C4-2B (cell line): ENCODE data around the gene DRC3.

Source experiments
- ZFX ChIP-seq: fragments of 450-650 bp; IDR thresholded peaks from 2 replicates; pipeline ENCODE4 v1.6.1; 2017
- TF ChIP-seq, protein P1 (sequence below): fragments of 450-650 bp; conservative IDR thresholded peaks from 2 replicates; pipeline ENCODE4 v1.5.1; 2017; ENCODE audit warnings: mild to moderate bottlenecking

DNA sequence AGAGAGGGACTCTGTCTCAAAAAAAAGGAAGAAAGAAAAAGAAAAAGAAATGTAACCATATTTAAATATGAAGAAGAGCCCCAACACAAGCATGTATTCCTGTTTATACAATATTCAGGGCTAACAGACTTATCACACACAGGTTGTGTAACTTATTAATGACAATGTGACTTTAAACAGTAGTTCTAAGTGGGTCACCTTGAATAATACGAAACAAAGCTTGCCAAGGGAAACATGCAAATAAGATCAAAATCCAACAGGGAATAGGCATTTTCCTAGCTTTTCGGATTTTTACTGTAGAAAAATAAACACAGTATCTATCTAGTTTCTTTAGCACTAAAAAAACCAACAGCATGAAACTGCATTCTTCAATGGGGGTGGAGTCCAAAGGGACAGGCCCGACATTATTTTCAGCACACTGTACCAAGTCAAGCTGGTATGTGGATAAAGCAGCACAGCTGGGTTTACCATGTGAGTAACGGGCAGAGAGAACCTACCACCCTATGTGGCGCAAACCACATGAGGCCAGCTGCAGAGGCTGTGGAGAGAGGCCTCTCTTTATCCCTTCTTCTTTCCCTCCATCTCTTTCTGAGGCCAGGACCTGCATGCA, 45.7 kb upstream of the DRC3 start:
- TF ChIP-seq, protein P1, sequence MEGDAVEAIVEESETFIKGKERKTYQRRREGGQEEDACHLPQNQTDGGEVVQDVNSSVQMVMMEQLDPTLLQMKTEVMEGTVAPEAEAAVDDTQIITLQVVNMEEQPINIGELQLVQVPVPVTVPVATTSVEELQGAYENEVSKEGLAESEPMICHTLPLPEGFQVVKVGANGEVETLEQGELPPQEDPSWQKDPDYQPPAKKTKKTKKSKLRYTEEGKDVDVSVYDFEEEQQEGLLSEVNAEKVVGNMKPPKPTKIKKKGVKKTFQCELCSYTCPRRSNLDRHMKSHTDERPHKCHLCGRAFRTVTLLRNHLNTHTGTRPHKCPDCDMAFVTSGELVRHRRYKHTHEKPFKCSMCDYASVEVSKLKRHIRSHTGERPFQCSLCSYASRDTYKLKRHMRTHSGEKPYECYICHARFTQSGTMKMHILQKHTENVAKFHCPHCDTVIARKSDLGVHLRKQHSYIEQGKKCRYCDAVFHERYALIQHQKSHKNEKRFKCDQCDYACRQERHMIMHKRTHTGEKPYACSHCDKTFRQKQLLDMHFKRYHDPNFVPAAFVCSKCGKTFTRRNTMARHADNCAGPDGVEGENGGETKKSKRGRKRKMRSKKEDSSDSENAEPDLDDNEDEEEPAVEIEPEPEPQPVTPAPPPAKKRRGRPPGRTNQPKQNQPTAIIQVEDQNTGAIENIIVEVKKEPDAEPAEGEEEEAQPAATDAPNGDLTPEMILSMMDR, result no peak
- TF ChIP-seq ZFX, result no peak
